GM21515 (cell line): ENCODE measurements around the gene HMCN1.

ENCODE experiments used
- ATAC-seq: cut with Tn5 transposase; IDR thresholded peaks from one replicate; pipeline ENCODE4 v1.9.1; 2021; ENCODE audit not compliant: unreplicated experiment

The HMCN1 gene

GRCh38 chr1:186002406-186002805 lies 268.2 kb downstream of the HMCN1 start:
- ATAC-seq = no peak

- ATAC-seq = no peak
Observed at GRCh38 chr1:186009039-186009737, 275.0 kb downstream of the HMCN1 start.

- ATAC-seq = no peak
Observed at GRCh38 chr1:186014370-186015037, 280.3 kb downstream of the HMCN1 start.

- ATAC-seq = no peak
Observed at GRCh38 chr1:186016856-186017255, 282.7 kb downstream of the HMCN1 start.

GRCh38 chr1:186022184-186022583 lies 288.0 kb downstream of the HMCN1 start:
- ATAC-seq = no peak

- no peak for ATAC-seq
Observed at GRCh38 chr1:186026946-186027345, 292.8 kb downstream of the HMCN1 start.

GRCh38 chr1:186027621-186028020 lies 293.4 kb downstream of the HMCN1 start:
- no peak for ATAC-seq

- no peak for ATAC-seq
Observed at GRCh38 chr1:186030453-186030852, 296.3 kb downstream of the HMCN1 start.

- ATAC-seq = no peak
Observed at GRCh38 chr1:186033847-186034271, 299.7 kb downstream of the HMCN1 start.

- ATAC-seq = no peak
Observed at GRCh38 chr1:186042230-186042629, 308.0 kb downstream of the HMCN1 start.

- no peak for ATAC-seq
Observed at GRCh38 chr1:186043296-186043695, 309.1 kb downstream of the HMCN1 start.

GRCh38 chr1:186044079-186044685 lies 310.0 kb downstream of the HMCN1 start:
- ATAC-seq = no peak

GRCh38 chr1:186046437-186047211 lies 312.4 kb downstream of the HMCN1 start:
- ATAC-seq = no peak

GRCh38 chr1:186050360-186050759 lies 316.2 kb downstream of the HMCN1 start:
- ATAC-seq = no peak

GRCh38 chr1:186054003-186054402 lies 319.8 kb downstream of the HMCN1 start:
- ATAC-seq = no peak

GRCh38 chr1:186054932-186055331 lies 320.7 kb downstream of the HMCN1 start:
- no peak for ATAC-seq

GRCh38 chr1:186055846-186056245 lies 321.7 kb downstream of the HMCN1 start:
- no peak for ATAC-seq

- ATAC-seq = no peak
Observed at GRCh38 chr1:186057086-186057485, 322.9 kb downstream of the HMCN1 start.

- no peak for ATAC-seq
Observed at GRCh38 chr1:186059311-186059710, 325.1 kb downstream of the HMCN1 start.

- no peak for ATAC-seq
Observed at GRCh38 chr1:186059752-186060151, 325.6 kb downstream of the HMCN1 start.

GRCh38 chr1:186060226-186060625 lies 326.0 kb downstream of the HMCN1 start:
- ATAC-seq = no peak
